ENCODE results near the gene PLEKHM3. TPM values are rescaled to one million over a fixed set of nuclear protein-coding genes. Genes with fewer than 3 reads are reported as not detected.

Gene PLEKHM3
- total and polyA plus RNA-seq, 4 donors: 3.0 to 18.3 (median 5.5) TPM

- TF ChIP-seq REST (IDR thresholded peaks at IDR 0.05) (no peak), YY1 (IDR thresholded peaks at IDR 0.05) (no peak)
These were observed 253.1 kb downstream of the PLEKHM3 start (continued) for GRCh38 chr2:207772081-207772843.

- Histone ChIP-seq H3K9ac (ENCODE audit: low read depth in 1 of 2, low read length in 2 of 2) (peak overlapping the region in 1 of 2 donors; percentile 26), H3K27ac (ENCODE audit: low read depth in 1 of 2, low read length in 2 of 2) (peak overlapping the region; percentile 82 to 84), H3K4me1 (ENCODE audit: control insufficient read depth in 4 of 4, insufficient read depth in 4 of 4, low read length in 3 of 4) (peaks cover 2 to 48% (median 27%) of the 10 kb centered on the region in 4 donors), H3K4me3 (ENCODE audit: low read depth in 1 of 3, low read length in 3 of 3) (peak overlapping the region in 1 of 3 donors; percentile 92), H3K9me3 (ENCODE audit: control insufficient read depth in 4 of 4, low read length in 3 of 4) (no peaks in the 10 kb centered on the region), H3K36me3 (ENCODE audit: control insufficient read depth in 4 of 4, insufficient read depth in 3 of 4, low read depth in 1 of 4, low read length in 3 of 4) (no peaks in the 10 kb centered on the region), H3K27me3 (ENCODE audit: control insufficient read depth in 4 of 4, insufficient read depth in 4 of 4, low read length in 3 of 4) (no peaks in the 10 kb centered on the region)
- DNase-seq (ENCODE audit: low spot score): no peak
- 64% methylated on average over 14 of the region's 14 CpGs for WGBS
- TF ChIP-seq REST (IDR thresholded peaks at IDR 0.05): peak; percentile 1
- TF ChIP-seq TAF1 (conservative IDR thresholded peaks at IDR 0.05): no peak
These were observed 253.9 kb downstream of the PLEKHM3 start for GRCh38 chr2:207771421-207771820.

Small RNAs within 50 kb of the gene (small RNA-seq; reads per million reads assigned to genes)
- gene RNA5SP116 (not detected), gene RNU6-360P (not detected)

Other genes with a start within 250 kb of the PLEKHM3 start
- gene CRYGD, start 99.0 kb upstream of the PLEKHM3 start, total RNA-seq: not detected
- gene CRYGD, start 99.0 kb upstream of the PLEKHM3 start, polyA plus RNA-seq: not detected
- not detected for gene CRYGC, start 104.3 kb upstream of the PLEKHM3 start, total RNA-seq
- gene CRYGC, start 104.3 kb upstream of the PLEKHM3 start, polyA plus RNA-seq: not detected
- not detected for gene CRYGB, start 120.6 kb upstream of the PLEKHM3 start, total RNA-seq
- not detected for gene CRYGB, start 120.6 kb upstream of the PLEKHM3 start, polyA plus RNA-seq
- gene CRYGA, start 138.1 kb upstream of the PLEKHM3 start, total RNA-seq: not detected
- not detected for gene CRYGA, start 138.1 kb upstream of the PLEKHM3 start, polyA plus RNA-seq
- gene C2orf80, start 164.5 kb upstream of the PLEKHM3 start, total RNA-seq: not detected
- gene C2orf80, start 164.5 kb upstream of the PLEKHM3 start, polyA plus RNA-seq: not detected
- 100 to 1,000 TPM; 144 to 188 TPM for gene IDH1, start 229.5 kb upstream of the PLEKHM3 start, total RNA-seq
- gene IDH1, start 229.5 kb upstream of the PLEKHM3 start, polyA plus RNA-seq: 100 to 1,000 TPM; 134 to 140 TPM
- 10 to 100 TPM; 14.0 to 23.1 TPM for gene PIKFYVE, start 240.7 kb upstream of the PLEKHM3 start, total RNA-seq
- gene PIKFYVE, start 240.7 kb upstream of the PLEKHM3 start, polyA plus RNA-seq: 1 to 10 TPM; 3.5 to 4.2 TPM

Data from liver (tissue), 10 donors.